Measurements from ENCODE around the gene ACBD4. TPM values are rescaled to one million over a fixed set of nuclear protein-coding genes. Genes with fewer than 3 reads are reported as not detected.

Gene ACBD4
- total and polyA plus RNA-seq, 2 of the 13 experiments (the other 11 are each of a cell fraction or from before 2014, with no cell fraction given): 16.1 to 26.9 TPM

- TF ChIP-seq ZHX2 (IDR thresholded peaks at IDR 0.05; ENCODE audit: low read depth) (no peak), ZHX2 (CRISPR knock-in tag; IDR thresholded peaks at IDR 0.05; ENCODE audit: borderline replicate concordance) (no peak), SIX4 (CRISPR knock-in tag; IDR thresholded peaks at IDR 0.05) (no peak), ZFP91 (CRISPR knock-in tag; IDR thresholded peaks at IDR 0.05; ENCODE audit: borderline replicate concordance) (peak; percentile 81; the same call in 1 of the 2 replicates), SCMH1 (CRISPR knock-in tag; IDR thresholded peaks at IDR 0.05; ENCODE audit: borderline replicate concordance) (no peak), ZKSCAN5 (CRISPR knock-in tag; IDR thresholded peaks at IDR 0.05) (0 out of 2 replicates have a peak, but pooled peaks have one; percentile 18), ZMYM2 (CRISPR knock-in tag; IDR thresholded peaks at IDR 0.05) (peak; percentile 80), MTF2 (CRISPR knock-in tag; IDR thresholded peaks at IDR 0.05; ENCODE audit: borderline replicate concordance) (0 out of 2 replicates have a peak, but pooled peaks have one; percentile 73), DMAP1 (CRISPR knock-in tag; IDR thresholded peaks at IDR 0.05) (no peak; the same call in 1 of the 2 replicates), NFKBIZ (CRISPR knock-in tag; IDR thresholded peaks at IDR 0.05) (0 out of 2 replicates have a peak, but pooled peaks have one; percentile 8), SOX6 (IDR thresholded peaks at IDR 0.05) (no peak), SOX6 (CRISPR knock-in tag; IDR thresholded peaks at IDR 0.05) (0 out of 2 replicates have a peak, but pooled peaks have one; percentile 16), ZNF350 (CRISPR knock-in tag; IDR thresholded peaks at IDR 0.05; ENCODE audit: borderline replicate concordance, low read depth) (peak; percentile 79), NFKB2 (CRISPR knock-in tag; IDR thresholded peaks at IDR 0.05; ENCODE audit: borderline replicate concordance) (peak; percentile 64; the same call in 1 of the 2 replicates), ZNF207 (IDR thresholded peaks at IDR 0.05; ENCODE audit: borderline replicate concordance) (no peak), ARID3A (IDR thresholded peaks at IDR 0.05; ENCODE audit: low read depth, low read length) (no peak; the same call in 1 of the 2 replicates), ZNF619 (CRISPR knock-in tag; IDR thresholded peaks at IDR 0.05) (peak; percentile 70; the same call in 1 of the 2 replicates), ZNF446 (CRISPR knock-in tag; IDR thresholded peaks at IDR 0.05) (no peak), ZNF629 (CRISPR knock-in tag; conservative IDR thresholded peaks at IDR 0.05) (0 out of 2 replicates have a peak, but pooled peaks have one; percentile 20)
These were observed 2.7 kb upstream of the ACBD4 start (continued) for GRCh38 chr17:45132572-45133463.
